ENCODE data around the gene EYA2. TPM values are rescaled to one million over a fixed set of nuclear protein-coding genes. Genes with fewer than 3 reads are reported as not detected.

The EYA2 gene
- polyA plus RNA-seq, 1 experiment: 4.0 TPM

- Histone ChIP-seq H3K27ac (ENCODE audit: low read depth, low read length) (no peak overlapping the region), H3K4me3 (ENCODE audit: low read depth, low read length) (no peak overlapping the region), H3K9me3 (ENCODE audit: control insufficient read depth, insufficient read depth, low read length) (no peaks in the 10 kb centered on the region), H3K27me3 (ENCODE audit: control insufficient read depth, insufficient read depth, low read length) (no peaks in the 10 kb centered on the region)
- TF ChIP-seq, protein P1, sequence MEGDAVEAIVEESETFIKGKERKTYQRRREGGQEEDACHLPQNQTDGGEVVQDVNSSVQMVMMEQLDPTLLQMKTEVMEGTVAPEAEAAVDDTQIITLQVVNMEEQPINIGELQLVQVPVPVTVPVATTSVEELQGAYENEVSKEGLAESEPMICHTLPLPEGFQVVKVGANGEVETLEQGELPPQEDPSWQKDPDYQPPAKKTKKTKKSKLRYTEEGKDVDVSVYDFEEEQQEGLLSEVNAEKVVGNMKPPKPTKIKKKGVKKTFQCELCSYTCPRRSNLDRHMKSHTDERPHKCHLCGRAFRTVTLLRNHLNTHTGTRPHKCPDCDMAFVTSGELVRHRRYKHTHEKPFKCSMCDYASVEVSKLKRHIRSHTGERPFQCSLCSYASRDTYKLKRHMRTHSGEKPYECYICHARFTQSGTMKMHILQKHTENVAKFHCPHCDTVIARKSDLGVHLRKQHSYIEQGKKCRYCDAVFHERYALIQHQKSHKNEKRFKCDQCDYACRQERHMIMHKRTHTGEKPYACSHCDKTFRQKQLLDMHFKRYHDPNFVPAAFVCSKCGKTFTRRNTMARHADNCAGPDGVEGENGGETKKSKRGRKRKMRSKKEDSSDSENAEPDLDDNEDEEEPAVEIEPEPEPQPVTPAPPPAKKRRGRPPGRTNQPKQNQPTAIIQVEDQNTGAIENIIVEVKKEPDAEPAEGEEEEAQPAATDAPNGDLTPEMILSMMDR (IDR thresholded peaks at IDR 0.05; ENCODE audit: low read depth, low read length): no peak
- ChIA-PET POLR2A (interaction anchor here (0.6 kb wide), 1 partner anchor 517 kb away, joined by 4 read pairs; no protein-coding TSS in a partner anchor), CTCF (no interaction called here)
- no peak for DNase-seq (ENCODE audit: low read depth, low spot score)
These were observed 117.3 kb downstream of the EYA2 start for GRCh38 chr20:47011984-47012383.

- POLR2A ChIA-PET: no interaction called here
- TF ChIP-seq, protein P1 (IDR thresholded peaks at IDR 0.05; ENCODE audit: low read depth, low read length): no peak
- CTCF ChIA-PET: no interaction called here
These were observed 119.0 kb downstream of the EYA2 start for GRCh38 chr20:47013606-47014005.

DNA sequence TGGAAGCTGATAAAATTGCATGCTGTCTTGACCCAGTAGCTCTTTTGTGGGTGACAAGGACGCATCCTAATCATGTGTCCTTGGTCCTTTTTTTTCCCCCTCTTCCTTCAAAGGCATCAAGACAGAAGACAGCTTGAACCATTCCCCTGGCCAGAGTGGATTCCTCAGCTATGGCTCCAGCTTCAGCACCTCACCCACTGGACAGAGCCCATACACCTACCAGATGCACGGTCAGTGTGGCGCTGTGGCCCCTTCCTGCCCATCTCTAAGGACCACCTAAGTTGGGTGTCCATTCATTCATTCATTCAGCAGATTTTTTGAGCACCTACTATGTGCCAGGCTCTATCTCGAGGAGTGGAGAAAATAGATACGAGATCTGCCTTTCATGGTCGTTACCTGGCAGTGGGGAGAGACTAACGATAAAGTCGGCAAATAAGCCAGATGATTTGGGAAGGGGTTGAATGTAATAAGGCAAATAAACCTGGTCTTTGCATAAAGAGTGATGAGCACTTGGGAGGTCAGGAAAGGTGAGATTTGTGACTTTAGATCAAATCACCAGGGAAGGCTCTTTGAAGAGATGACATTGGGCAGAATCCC lies 121.5 kb downstream of the EYA2 start:
- Histone ChIP-seq H3K9me3 (ENCODE audit: control insufficient read depth, insufficient read depth, low read length) (no peaks in the 10 kb centered on the region), H3K27me3 (ENCODE audit: control insufficient read depth, insufficient read depth, low read length) (no peaks in the 10 kb centered on the region), H3K27ac (ENCODE audit: low read depth, low read length) (no peak overlapping the region), H3K4me3 (ENCODE audit: low read depth, low read length) (no peak overlapping the region)
- TF ChIP-seq, protein P1 (IDR thresholded peaks at IDR 0.05; ENCODE audit: low read depth, low read length): no peak
- POLR2A ChIA-PET: interaction anchor here (0.6 to 0.8 kb wide), 2 partner anchors 156 to 524 kb away, joined by 3 to 4 read pairs; no protein-coding TSS in a partner anchor
- CTCF ChIA-PET: no interaction called here
- no peak for DNase-seq (ENCODE audit: low read depth, low spot score)

More at GRCh38 chr20:47013606-47014005, 119.0 kb downstream of the EYA2 start:
- DNase-seq (ENCODE audit: low read depth, low spot score): no peak
- H3K27ac ChIP-seq (ENCODE audit: low read depth, low read length): no peak overlapping the region
- H3K27me3 ChIP-seq (ENCODE audit: control insufficient read depth, insufficient read depth, low read length): no peaks in the 10 kb centered on the region
- H3K9me3 ChIP-seq (ENCODE audit: control insufficient read depth, insufficient read depth, low read length): no peaks in the 10 kb centered on the region
- no peak overlapping the region for H3K4me3 ChIP-seq (ENCODE audit: low read depth, low read length)

DNA sequence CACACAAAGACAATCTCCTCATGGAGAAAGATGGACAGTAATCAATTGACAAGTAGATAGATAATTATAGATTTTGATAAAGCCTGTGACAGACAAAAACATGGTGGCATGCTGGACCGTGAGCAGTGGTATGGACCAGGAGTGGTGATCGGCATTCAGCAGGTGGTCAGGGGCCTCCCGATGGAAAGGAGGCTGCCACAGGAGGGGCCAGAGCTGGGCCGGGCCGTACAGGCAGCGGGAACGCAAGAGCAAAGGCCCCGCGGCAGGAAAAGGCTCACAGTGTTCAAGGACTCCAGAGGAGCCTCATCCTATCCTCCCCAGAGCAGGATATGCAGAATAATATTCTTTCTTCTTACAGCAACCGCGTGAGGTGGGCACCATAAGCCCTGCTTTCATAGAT lies 123.7 kb downstream of the EYA2 start:
- ChIA-PET POLR2A (interaction anchor here (1.0 to 2.1 kb wide), 2 partner anchors 64 to 107 kb away, joined by 10 to 12 read pairs; no protein-coding TSS in a partner anchor), CTCF (no interaction called here)
- no peak for DNase-seq (ENCODE audit: low read depth, low spot score)

More for the DNA sequence above, 123.7 kb downstream of the EYA2 start:
- no peak overlapping the region for H3K27ac ChIP-seq (ENCODE audit: low read depth, low read length)
- TF ChIP-seq, protein P1 (IDR thresholded peaks at IDR 0.05; ENCODE audit: low read depth, low read length): no peak
- no peak overlapping the region for H3K4me3 ChIP-seq (ENCODE audit: low read depth, low read length)
- no peaks in the 10 kb centered on the region for H3K27me3 ChIP-seq (ENCODE audit: control insufficient read depth, insufficient read depth, low read length)
- H3K9me3 ChIP-seq (ENCODE audit: control insufficient read depth, insufficient read depth, low read length): no peaks in the 10 kb centered on the region
